Prostate gland (tissue), 2 donors: ENCODE measurements around the gene INPP4B.

ENCODE experiments used
- CTCF ChIP-seq, 4 experiments: fragments of 200-600 bp in 2 of 4; fragments of 450-650 bp in 2 of 4; sonication (generic) in 2 of 4; IDR thresholded peaks; 1 replicate in 3 of 4; 2 replicates in 1 of 4; pipeline ENCODE4 v1.5.1; 2016 to 2019; ENCODE audit warnings: antibody characterized with exemption in 4 of 4, mild to moderate bottlenecking in 2 of 4, moderate library complexity in 2 of 4
- POLR2AphosphoS5 ChIP-seq: sonication (generic); formaldehyde crosslinking; IDR thresholded peaks from one replicate; pipeline ENCODE4 v1.6.1; 2017; ENCODE audit warnings: antibody characterized with exemption

GRCh38 chr4:142065086-142065647 is 780.9 kb downstream of the INPP4B start:
- TF ChIP-seq POLR2AphosphoS5 (no peak), CTCF (IDR thresholded peaks at IDR 0.05) (no peak)
